Esophagus squamous epithelium (tissue), 4 donors: Measurements from ENCODE around the gene WDFY3.

Experiments used
- POLR2A ChIP-seq, 4 donors: fragments of 450-650 bp; IDR thresholded peaks; one replicate each; pipeline ENCODE4 v1.6.1; 2017; ENCODE audit warnings: antibody characterized with exemption in 4 of 4, mild to moderate bottlenecking in 4 of 4, moderate library complexity in 3 of 4
- TF ChIP-seq, protein P1 (sequence below), 6 experiments: fragments of 450-650 bp in 4 of 6; fragments of 200-600 bp in 2 of 6; sonication (generic) in 2 of 6; IDR thresholded peaks; one replicate each; pipeline ENCODE4 v1.5.1; 2016 to 2019; ENCODE audit warnings: antibody characterized with exemption in 6 of 6, mild to moderate bottlenecking in 4 of 6, moderate library complexity in 4 of 6

DNA sequence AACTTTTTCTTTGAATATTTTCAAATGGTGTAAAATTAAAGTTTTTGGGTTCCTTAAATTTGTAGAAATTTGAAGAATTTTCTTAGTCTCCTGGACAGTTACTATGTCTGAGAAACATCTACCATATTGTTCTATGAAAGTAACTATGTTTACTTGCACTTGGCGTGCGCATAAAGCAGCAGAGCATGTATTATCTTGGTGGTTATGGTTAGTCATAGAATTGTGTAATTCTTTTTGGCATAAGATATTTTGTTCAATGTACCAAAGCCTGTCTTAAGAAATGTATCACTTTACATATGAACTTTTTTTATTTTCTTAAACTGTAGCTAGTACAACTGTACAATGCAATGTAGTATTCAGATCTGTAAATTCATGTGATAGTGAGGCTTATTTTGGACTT is 334.4 kb downstream of the WDFY3 start:
- TF ChIP-seq, protein P1, sequence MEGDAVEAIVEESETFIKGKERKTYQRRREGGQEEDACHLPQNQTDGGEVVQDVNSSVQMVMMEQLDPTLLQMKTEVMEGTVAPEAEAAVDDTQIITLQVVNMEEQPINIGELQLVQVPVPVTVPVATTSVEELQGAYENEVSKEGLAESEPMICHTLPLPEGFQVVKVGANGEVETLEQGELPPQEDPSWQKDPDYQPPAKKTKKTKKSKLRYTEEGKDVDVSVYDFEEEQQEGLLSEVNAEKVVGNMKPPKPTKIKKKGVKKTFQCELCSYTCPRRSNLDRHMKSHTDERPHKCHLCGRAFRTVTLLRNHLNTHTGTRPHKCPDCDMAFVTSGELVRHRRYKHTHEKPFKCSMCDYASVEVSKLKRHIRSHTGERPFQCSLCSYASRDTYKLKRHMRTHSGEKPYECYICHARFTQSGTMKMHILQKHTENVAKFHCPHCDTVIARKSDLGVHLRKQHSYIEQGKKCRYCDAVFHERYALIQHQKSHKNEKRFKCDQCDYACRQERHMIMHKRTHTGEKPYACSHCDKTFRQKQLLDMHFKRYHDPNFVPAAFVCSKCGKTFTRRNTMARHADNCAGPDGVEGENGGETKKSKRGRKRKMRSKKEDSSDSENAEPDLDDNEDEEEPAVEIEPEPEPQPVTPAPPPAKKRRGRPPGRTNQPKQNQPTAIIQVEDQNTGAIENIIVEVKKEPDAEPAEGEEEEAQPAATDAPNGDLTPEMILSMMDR (IDR thresholded peaks at IDR 0.05) = no peak
- TF ChIP-seq POLR2A (IDR thresholded peaks at IDR 0.05) = no peak
